OCI-LY3 (cell line): ENCODE measurements around the gene KIF6.

ENCODE experiments used
- H2AFZ ChIP-seq: fragments of 200-600, 300-600 bp; shearing (Covaris generic); 2 replicates; pipeline ENCODE4 v1.6.0; 2014; ENCODE audit warnings: antibody characterized with exemption, low read depth, low read length
- H3K27ac ChIP-seq: fragments of 200-600, 300-600 bp; sonication (generic); 2 replicates; pipeline ENCODE4 v1.5.1; 2014; ENCODE audit warnings: mild to moderate bottlenecking, low read length, moderate library complexity, mixed read lengths
- H3K27me3 ChIP-seq: fragments of 200-600, 300-600 bp; sonication (generic); 2 replicates; pipeline ENCODE4 v1.6.1; 2014; ENCODE audit warnings: low read depth, low read length, mixed read lengths
- H3K36me3 ChIP-seq: fragments of 200-600, 300-600 bp; sonication (generic); replicated peaks from 2 replicates; pipeline ENCODE3; 2014; ENCODE audit warnings: low read depth, low read length, mixed read lengths
- H3K4me1 ChIP-seq: fragments of 300-600, 200-600 bp; sonication (generic); 2 replicates; pipeline ENCODE4 v1.6.1; 2014; ENCODE audit warnings: low read length, mixed read lengths
- H3K4me2 ChIP-seq: fragments of 200-600, 300-600 bp; sonication (generic); 2 replicates; pipeline ENCODE4 v1.6.1; 2014; ENCODE audit warnings: low read length, mixed read lengths
- H3K4me3 ChIP-seq: fragments of 300-600, 200-600 bp; sonication (generic); 2 replicates; pipeline ENCODE4 v1.5.1; 2014; ENCODE audit warnings: antibody characterized with exemption, mild to moderate bottlenecking, low read length, moderate library complexity
- H3K79me2 ChIP-seq: fragments of 300-600, 200-600 bp; shearing (Covaris generic); 2 replicates; pipeline ENCODE4 v1.6.1; 2014; ENCODE audit warnings: mild to moderate bottlenecking, low read length, mixed read lengths
- H3K9ac ChIP-seq: fragments of 300-600, 200-600 bp; shearing (Covaris generic); 2 replicates; pipeline ENCODE4 v1.6.0; 2014; ENCODE audit warnings: mild to moderate bottlenecking, low read length, moderate library complexity
- H3K9me3 ChIP-seq: fragments of 200-600, 300-600 bp; shearing (Covaris generic); 2 replicates; pipeline ENCODE4 v1.6.1; 2014; ENCODE audit warnings: low read length, mixed read lengths; ENCODE audit not compliant: insufficient read depth
- H4K20me1 ChIP-seq: fragments of 200-600, 300-600 bp; sonication (generic); 2 replicates; pipeline ENCODE4 v1.6.1; 2016; ENCODE audit warnings: low read length, mixed read lengths; ENCODE audit not compliant: insufficient read depth
- CTCF ChIP-seq: fragments of 200-600, 300-600 bp; sonication (generic); IDR thresholded peaks from 2 replicates; pipeline ENCODE4 v1.5.1; 2014; ENCODE audit warnings: antibody characterized with exemption, low read length, low read depth
- EZH2phosphoT487 ChIP-seq: fragments of 200-600 bp; shearing (Covaris generic); IDR thresholded peaks from 2 replicates; pipeline ENCODE4 v1.6.1; 2018; ENCODE audit warnings: antibody characterized with exemption, mixed run types, low read depth

Gene KIF6

GRCh38 chr6:39341352-39341751, 383.9 kb downstream of the KIF6 start:
- Histone ChIP-seq H3K9ac (no peak overlapping the region), H3K79me2 (no peaks in the 10 kb centered on the region), H2AFZ (no peak overlapping the region), H3K4me2 (no peak overlapping the region), H3K27me3 (peaks cover 14% of the 10 kb centered on the region), H4K20me1 (no peaks in the 10 kb centered on the region), H3K4me1 (peaks cover 8% of the 10 kb centered on the region), H3K4me3 (no peak overlapping the region), H3K9me3 (no peaks in the 10 kb centered on the region), H3K27ac (no peak overlapping the region), H3K36me3 (no peaks in the 10 kb centered on the region)
- TF ChIP-seq EZH2phosphoT487 (no peak), CTCF (no peak)

DNA sequence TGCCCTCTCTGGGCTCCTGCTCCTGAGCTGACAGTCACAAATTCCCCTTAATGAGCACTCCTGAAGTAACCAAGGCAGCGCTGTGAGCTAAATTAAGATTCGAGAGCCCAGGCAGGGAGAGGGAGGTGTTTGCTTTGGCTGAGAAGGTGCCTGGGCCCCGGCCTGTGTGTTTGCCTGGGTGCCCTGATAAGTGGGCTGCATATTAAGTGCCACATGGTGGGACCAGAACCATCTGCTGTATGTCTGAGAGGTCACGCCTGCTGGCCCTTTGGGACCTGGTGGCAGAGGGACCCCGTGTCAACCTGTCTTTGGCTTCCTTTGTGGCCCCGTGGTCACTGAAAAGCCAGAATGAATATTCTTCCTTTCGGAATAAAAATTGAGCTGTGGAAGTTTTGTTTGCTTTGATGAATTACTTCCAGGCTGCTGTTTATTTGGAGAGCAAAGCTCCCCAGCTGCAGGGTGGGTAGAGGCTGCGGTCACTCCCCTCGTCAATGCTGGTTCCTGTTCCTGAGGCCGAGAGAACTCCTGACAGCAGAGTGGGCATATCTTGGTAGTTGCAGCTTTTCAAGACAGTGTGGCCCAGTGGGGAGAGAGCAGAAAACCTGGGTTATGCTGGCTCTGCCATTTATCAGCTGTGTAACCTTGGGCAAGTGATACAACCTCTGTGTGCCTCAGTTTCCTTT, 385.2 kb downstream of the KIF6 start:
- no peak overlapping the region for H3K4me2 ChIP-seq
- no peaks in the 10 kb centered on the region for H3K79me2 ChIP-seq
- TF ChIP-seq EZH2phosphoT487 (no peak), CTCF (no peak)
- H3K9ac ChIP-seq = no peak overlapping the region
- H2AFZ ChIP-seq = peak overlapping the region; percentile 51; the same call in 1 of the 2 replicates
- H4K20me1 ChIP-seq = no peaks in the 10 kb centered on the region
- H3K4me3 ChIP-seq = no peak overlapping the region
- H3K9me3 ChIP-seq = no peaks in the 10 kb centered on the region
- H3K4me1 ChIP-seq = peaks cover 8% of the 10 kb centered on the region
- peaks cover 14% of the 10 kb centered on the region for H3K27me3 ChIP-seq
- H3K36me3 ChIP-seq = no peaks in the 10 kb centered on the region
- H3K27ac ChIP-seq = no peak overlapping the region

DNA sequence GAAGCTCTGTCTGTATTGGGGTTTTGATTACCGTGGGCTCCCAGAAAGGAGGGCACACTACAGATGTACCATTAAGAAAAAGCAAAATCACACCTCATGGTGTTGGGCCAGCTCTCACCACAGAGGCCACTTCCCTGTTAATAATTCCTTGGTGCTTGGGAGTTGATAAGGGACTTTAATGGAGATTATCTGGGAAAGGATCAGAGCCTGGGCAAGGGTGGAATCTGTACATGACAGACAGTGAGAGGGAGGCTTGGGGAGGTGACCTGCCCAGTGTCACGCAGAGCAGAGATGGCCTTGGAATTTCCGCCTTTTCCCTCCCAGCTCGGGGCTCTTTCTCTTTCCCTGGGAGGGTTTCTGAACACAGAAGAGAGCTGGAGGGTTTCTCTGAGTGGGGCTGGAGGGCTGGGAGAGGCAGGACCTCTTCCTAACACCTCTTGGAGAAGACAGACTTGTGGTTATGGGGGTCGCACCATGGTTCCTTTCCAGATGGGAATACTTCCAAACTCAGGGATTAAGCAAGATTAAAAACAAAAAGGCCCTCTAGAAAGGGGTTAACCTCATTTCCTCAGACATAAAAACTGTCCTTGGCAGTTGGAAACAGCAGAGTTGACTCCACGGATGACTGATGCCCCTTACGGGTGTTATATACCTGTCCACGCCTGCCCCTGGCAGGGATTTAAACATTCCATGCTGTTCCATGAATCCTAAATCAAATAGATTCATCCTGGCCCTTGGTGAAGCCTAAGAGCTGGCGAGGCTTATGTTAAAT, 385.9 kb downstream of the KIF6 start:
- H3K27ac ChIP-seq = no peak overlapping the region
- H3K36me3 ChIP-seq = no peaks in the 10 kb centered on the region
- peaks cover 14% of the 10 kb centered on the region for H3K27me3 ChIP-seq
- H3K4me3 ChIP-seq = no peak overlapping the region
- H3K4me1 ChIP-seq = peaks cover 8% of the 10 kb centered on the region
- H3K4me2 ChIP-seq = no peak overlapping the region
- no peaks in the 10 kb centered on the region for H4K20me1 ChIP-seq
- H3K79me2 ChIP-seq = no peaks in the 10 kb centered on the region
- H2AFZ ChIP-seq = no peak overlapping the region
- TF ChIP-seq EZH2phosphoT487 (no peak), CTCF (no peak)
- H3K9me3 ChIP-seq = no peaks in the 10 kb centered on the region
- H3K9ac ChIP-seq = no peak overlapping the region

- Histone ChIP-seq H3K79me2 (no peaks in the 10 kb centered on the region), H3K27me3 (peaks cover 22% of the 10 kb centered on the region), H3K4me3 (no peak overlapping the region), H4K20me1 (no peaks in the 10 kb centered on the region), H3K36me3 (no peaks in the 10 kb centered on the region), H3K4me1 (peaks cover 8% of the 10 kb centered on the region), H3K9ac (no peak overlapping the region), H2AFZ (no peak overlapping the region), H3K27ac (no peak overlapping the region), H3K4me2 (no peak overlapping the region), H3K9me3 (no peaks in the 10 kb centered on the region)
- TF ChIP-seq CTCF = no peak
- TF ChIP-seq EZH2phosphoT487 = no peak
Measured at GRCh38 chr6:39338397-39338796, 386.8 kb downstream of the KIF6 start.
